H1 (cell line): Measurements from ENCODE around the gene IQCK. TPM values are rescaled to one million over a fixed set of nuclear protein-coding genes. Genes with fewer than 3 reads are reported as not detected.
A peak's percentile ranks its signal among the peaks of the same experiment; 100 is the strongest.

Experiments used
- BRCA1 ChIP-seq: IDR thresholded peaks from 2 replicates; pipeline ENCODE4 v1.6.1; 2012; ENCODE audit warnings: low read depth, low read length, improper control_type of control experiment
- CBX5 ChIP-seq: fragments of 300-800, 300-1000 bp; sonication (generic); IDR thresholded peaks from 2 replicates; pipeline ENCODE4 v1.7.1; 2016; ENCODE audit warnings: antibody characterized with exemption, low read length, low read depth
- FOSL1 ChIP-seq: IDR thresholded peaks from 2 replicates; pipeline ENCODE4 v1.6.1; 2011; ENCODE audit warnings: mild to moderate bottlenecking, low read depth, low read length, moderate library complexity; ENCODE audit not compliant: insufficient read depth
- GABPA ChIP-seq: IDR thresholded peaks from 2 replicates; pipeline ENCODE4 v1.6.1; 2011; ENCODE audit warnings: mild to moderate bottlenecking, low read length, moderate library complexity, borderline replicate concordance; ENCODE audit not compliant: insufficient read depth
- JUND ChIP-seq: IDR thresholded peaks from 2 replicates; pipeline ENCODE4 v1.6.1; 2011; ENCODE audit warnings: mild to moderate bottlenecking, improper control_type of control experiment, low read length
- NANOG ChIP-seq: IDR thresholded peaks from 2 replicates; pipeline ENCODE4 v1.6.1; 2011; ENCODE audit warnings: low read length, low read depth, mild to moderate bottlenecking, inconsistent platforms; ENCODE audit not compliant: insufficient read depth, poor library complexity, severe bottlenecking
- SAP30 ChIP-seq: fragments of 300-600 bp; sonication (generic); IDR thresholded peaks from 2 replicates; pipeline ENCODE4 v1.7.1; 2012; ENCODE audit warnings: low read length, moderate library complexity, mild to moderate bottlenecking, inconsistent platforms; ENCODE audit not compliant: insufficient read depth, insufficient replicate concordance
- SIN3A ChIP-seq, 2 experiments: IDR thresholded peaks in 1 of 2; conservative IDR thresholded peaks in 1 of 2; 2 replicates each; pipeline ENCODE4 v1.6.1; 2011 to 2012; ENCODE audit warnings: low read length in 2 of 2, improper control_type of control experiment in 1 of 2, low read depth in 1 of 2, mild to moderate bottlenecking in 1 of 2
- SP4 ChIP-seq: IDR thresholded peaks from 2 replicates; pipeline ENCODE4 v1.6.1; 2012; ENCODE audit warnings: low read length, inconsistent platforms
- SRF ChIP-seq: IDR thresholded peaks from 2 replicates; pipeline ENCODE4 v1.6.1; 2011; ENCODE audit warnings: mild to moderate bottlenecking, low read depth, low read length, moderate library complexity
- polyA plus RNA-seq, 7 experiments: library from polyadenylated mRNA; depleted of rRNA in 3 of 7; stranded (reverse) in 5 of 7; unstranded in 2 of 7; fragments of >200 nt in 5 of 7; fragments of 200-250 nt in 2 of 7; gene quantifications; 1 replicate in 5 of 7; 2 replicates in 1 of 7; 4 replicates in 1 of 7; pipeline versions ENCODE4 v1.2.1 to v1.2.3, GENCODE V29; 2011 to 2013; ENCODE audit warnings: missing spikeins in 2 of 7, mixed read lengths in 2 of 7
- total RNA-seq: library from RNA; stranded (reverse); fragmentation: NEBNext Ultra II Directional; extraction: Animal tissue kit (Norgen Biotek cat#: 25700); gene quantifications from 2 replicates; pipeline ENCODE4 v1.2.1, GENCODE V29; 2021
- TF ChIP-seq, protein P1 (sequence below): fragments of 300-600 bp; sonication (generic); IDR thresholded peaks from 2 replicates; pipeline ENCODE4 v1.7.1; 2012; ENCODE audit warnings: low read length, moderate library complexity, mild to moderate bottlenecking, inconsistent platforms; ENCODE audit not compliant: insufficient replicate concordance

Gene IQCK
- total and polyA plus RNA-seq, 2 of the 8 experiments (the other 6 are each of a cell fraction or from before 2014, with no cell fraction given) = 6.2 to 9.3 TPM

DNA sequence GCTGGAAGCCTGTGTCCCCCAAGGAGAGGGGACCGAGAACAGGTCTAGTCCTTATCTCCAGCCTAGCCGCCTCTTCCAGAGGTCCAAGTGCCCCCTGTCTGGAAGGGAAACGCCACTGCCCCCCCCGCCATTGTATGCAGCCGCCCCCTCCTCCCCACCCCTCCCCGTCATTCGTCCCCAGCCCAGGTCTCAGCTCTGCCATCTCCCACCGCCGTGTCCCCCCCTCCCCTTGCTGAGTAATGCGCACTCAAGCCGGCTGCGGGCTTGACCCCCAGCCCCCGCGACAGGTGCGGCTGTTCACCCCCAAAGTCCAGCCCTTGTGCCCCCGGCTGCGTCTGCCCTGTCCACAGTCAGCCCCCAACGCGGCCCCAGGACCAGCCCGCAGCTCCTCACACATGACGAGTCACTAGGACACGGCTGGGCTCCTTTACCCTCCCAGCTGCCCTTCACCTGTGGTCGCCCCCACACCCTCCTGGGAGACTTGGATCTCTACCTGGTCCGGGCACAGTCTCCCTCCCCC, 166.0 kb downstream of the IQCK start (continued):
- TF ChIP-seq, protein P1, sequence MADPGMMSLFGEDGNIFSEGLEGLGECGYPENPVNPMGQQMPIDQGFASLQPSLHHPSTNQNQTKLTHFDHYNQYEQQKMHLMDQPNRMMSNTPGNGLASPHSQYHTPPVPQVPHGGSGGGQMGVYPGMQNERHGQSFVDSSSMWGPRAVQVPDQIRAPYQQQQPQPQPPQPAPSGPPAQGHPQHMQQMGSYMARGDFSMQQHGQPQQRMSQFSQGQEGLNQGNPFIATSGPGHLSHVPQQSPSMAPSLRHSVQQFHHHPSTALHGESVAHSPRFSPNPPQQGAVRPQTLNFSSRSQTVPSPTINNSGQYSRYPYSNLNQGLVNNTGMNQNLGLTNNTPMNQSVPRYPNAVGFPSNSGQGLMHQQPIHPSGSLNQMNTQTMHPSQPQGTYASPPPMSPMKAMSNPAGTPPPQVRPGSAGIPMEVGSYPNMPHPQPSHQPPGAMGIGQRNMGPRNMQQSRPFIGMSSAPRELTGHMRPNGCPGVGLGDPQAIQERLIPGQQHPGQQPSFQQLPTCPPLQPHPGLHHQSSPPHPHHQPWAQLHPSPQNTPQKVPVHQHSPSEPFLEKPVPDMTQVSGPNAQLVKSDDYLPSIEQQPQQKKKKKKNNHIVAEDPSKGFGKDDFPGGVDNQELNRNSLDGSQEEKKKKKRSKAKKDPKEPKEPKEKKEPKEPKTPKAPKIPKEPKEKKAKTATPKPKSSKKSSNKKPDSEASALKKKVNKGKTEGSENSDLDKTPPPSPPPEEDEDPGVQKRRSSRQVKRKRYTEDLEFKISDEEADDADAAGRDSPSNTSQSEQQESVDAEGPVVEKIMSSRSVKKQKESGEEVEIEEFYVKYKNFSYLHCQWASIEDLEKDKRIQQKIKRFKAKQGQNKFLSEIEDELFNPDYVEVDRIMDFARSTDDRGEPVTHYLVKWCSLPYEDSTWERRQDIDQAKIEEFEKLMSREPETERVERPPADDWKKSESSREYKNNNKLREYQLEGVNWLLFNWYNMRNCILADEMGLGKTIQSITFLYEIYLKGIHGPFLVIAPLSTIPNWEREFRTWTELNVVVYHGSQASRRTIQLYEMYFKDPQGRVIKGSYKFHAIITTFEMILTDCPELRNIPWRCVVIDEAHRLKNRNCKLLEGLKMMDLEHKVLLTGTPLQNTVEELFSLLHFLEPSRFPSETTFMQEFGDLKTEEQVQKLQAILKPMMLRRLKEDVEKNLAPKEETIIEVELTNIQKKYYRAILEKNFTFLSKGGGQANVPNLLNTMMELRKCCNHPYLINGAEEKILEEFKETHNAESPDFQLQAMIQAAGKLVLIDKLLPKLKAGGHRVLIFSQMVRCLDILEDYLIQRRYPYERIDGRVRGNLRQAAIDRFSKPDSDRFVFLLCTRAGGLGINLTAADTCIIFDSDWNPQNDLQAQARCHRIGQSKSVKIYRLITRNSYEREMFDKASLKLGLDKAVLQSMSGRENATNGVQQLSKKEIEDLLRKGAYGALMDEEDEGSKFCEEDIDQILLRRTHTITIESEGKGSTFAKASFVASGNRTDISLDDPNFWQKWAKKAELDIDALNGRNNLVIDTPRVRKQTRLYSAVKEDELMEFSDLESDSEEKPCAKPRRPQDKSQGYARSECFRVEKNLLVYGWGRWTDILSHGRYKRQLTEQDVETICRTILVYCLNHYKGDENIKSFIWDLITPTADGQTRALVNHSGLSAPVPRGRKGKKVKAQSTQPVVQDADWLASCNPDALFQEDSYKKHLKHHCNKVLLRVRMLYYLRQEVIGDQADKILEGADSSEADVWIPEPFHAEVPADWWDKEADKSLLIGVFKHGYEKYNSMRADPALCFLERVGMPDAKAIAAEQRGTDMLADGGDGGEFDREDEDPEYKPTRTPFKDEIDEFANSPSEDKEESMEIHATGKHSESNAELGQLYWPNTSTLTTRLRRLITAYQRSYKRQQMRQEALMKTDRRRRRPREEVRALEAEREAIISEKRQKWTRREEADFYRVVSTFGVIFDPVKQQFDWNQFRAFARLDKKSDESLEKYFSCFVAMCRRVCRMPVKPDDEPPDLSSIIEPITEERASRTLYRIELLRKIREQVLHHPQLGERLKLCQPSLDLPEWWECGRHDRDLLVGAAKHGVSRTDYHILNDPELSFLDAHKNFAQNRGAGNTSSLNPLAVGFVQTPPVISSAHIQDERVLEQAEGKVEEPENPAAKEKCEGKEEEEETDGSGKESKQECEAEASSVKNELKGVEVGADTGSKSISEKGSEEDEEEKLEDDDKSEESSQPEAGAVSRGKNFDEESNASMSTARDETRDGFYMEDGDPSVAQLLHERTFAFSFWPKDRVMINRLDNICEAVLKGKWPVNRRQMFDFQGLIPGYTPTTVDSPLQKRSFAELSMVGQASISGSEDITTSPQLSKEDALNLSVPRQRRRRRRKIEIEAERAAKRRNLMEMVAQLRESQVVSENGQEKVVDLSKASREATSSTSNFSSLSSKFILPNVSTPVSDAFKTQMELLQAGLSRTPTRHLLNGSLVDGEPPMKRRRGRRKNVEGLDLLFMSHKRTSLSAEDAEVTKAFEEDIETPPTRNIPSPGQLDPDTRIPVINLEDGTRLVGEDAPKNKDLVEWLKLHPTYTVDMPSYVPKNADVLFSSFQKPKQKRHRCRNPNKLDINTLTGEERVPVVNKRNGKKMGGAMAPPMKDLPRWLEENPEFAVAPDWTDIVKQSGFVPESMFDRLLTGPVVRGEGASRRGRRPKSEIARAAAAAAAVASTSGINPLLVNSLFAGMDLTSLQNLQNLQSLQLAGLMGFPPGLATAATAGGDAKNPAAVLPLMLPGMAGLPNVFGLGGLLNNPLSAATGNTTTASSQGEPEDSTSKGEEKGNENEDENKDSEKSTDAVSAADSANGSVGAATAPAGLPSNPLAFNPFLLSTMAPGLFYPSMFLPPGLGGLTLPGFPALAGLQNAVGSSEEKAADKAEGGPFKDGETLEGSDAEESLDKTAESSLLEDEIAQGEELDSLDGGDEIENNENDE = no peak
- TF ChIP-seq NANOG (no peak), SAP30 (peak; percentile 38), SRF (no peak), JUND (no peak), CBX5 (no peak), BRCA1 (no peak), SP4 (no peak), FOSL1 (no peak), GABPA (no peak), SIN3A (conservative IDR thresholded peaks at IDR 0.05 in 1 of 2, IDR thresholded peaks at IDR 0.05 in 1 of 2; ENCODE audit: low read depth in 1 of 2, low read length in 2 of 2) (0 out of 4 replicates have a peak, but pooled peaks of 1 of the 2 experiments have one; percentile 65)
